Gastroesophageal sphincter (tissue), 3 donors: ENCODE data around the gene CLOCK.

Experiments used
- CTCF ChIP-seq, 4 experiments: fragments of 200-600 bp in 2 of 4; fragments of 450-650 bp in 2 of 4; sonication (generic) in 1 of 4; IDR thresholded peaks; one replicate each; pipeline ENCODE4 v1.5.1; 2017 to 2019; ENCODE audit warnings: antibody characterized with exemption in 4 of 4, mild to moderate bottlenecking in 2 of 4, moderate library complexity in 2 of 4
- EP300 ChIP-seq: sonication (generic); formaldehyde crosslinking; IDR thresholded peaks from one replicate; pipeline ENCODE4 v1.6.1; 2017; ENCODE audit warnings: antibody characterized with exemption, mild to moderate bottlenecking
- POLR2A ChIP-seq, 2 donors: fragments of 450-650 bp; IDR thresholded peaks; one replicate each; pipeline ENCODE4 v1.6.1; 2017; ENCODE audit warnings: antibody characterized with exemption in 2 of 2, mild to moderate bottlenecking in 2 of 2, moderate library complexity in 1 of 2
- POLR2AphosphoS5 ChIP-seq: sonication (generic); formaldehyde crosslinking; IDR thresholded peaks from one replicate; pipeline ENCODE4 v1.6.1; 2017; ENCODE audit warnings: antibody characterized with exemption

DNA sequence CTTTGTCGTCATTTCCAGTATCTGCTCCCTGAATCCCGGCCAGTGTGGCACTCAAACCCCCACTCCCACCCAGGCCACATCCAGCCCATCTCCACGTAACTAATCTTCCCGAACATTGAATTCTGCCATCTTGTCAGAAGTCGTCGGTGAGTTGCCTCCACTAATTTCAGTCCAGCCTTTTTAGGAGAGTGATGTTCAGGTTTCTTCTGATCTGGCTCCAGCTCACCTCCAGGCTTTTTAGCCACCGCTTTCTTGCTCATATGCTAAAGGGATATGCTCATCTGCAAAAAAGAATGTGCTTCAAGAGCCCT is 149.6 kb downstream of the CLOCK start:
- TF ChIP-seq CTCF (IDR thresholded peaks at IDR 0.05) = no peak
- TF ChIP-seq POLR2A (IDR thresholded peaks at IDR 0.05) = no peak
- TF ChIP-seq POLR2AphosphoS5 = no peak
- no peak for TF ChIP-seq EP300
